GM12892 (cell line): ENCODE measurements around the gene PRELID3B.

ENCODE experiments used
- POLR2A ChIP-seq: IDR thresholded peaks from 2 replicates; pipeline ENCODE4 v1.6.1; 2011; ENCODE audit warnings: low read depth, low read length, control low read depth
- TAF1 ChIP-seq: IDR thresholded peaks from 2 replicates; pipeline ENCODE4 v1.6.1; 2011; ENCODE audit warnings: low read depth, mild to moderate bottlenecking, control low read depth, low read length, borderline replicate concordance

- TF ChIP-seq TAF1 (no peak), POLR2A (no peak)
Observed at GRCh38 chr20:59017493-59018231, 24.9 kb downstream of the PRELID3B start.
